NT2/D1 (cell line): ENCODE data around the gene CFAP20DC.

ENCODE experiments used
- SUZ12 ChIP-seq: IDR thresholded peaks from 2 replicates; pipeline ENCODE4 v1.6.1; 2011; ENCODE audit not compliant: insufficient read length, insufficient read depth; ENCODE audit errors: extremely low read depth
- YY1 ChIP-seq: IDR thresholded peaks from 2 replicates; pipeline ENCODE4 v1.6.1; 2011; ENCODE audit not compliant: insufficient read length, insufficient read depth
- ZNF274 ChIP-seq: IDR thresholded peaks from 2 replicates; pipeline ENCODE4 v1.6.1; 2011; ENCODE audit warnings: mild to moderate bottlenecking, low read depth, low read length

DNA sequence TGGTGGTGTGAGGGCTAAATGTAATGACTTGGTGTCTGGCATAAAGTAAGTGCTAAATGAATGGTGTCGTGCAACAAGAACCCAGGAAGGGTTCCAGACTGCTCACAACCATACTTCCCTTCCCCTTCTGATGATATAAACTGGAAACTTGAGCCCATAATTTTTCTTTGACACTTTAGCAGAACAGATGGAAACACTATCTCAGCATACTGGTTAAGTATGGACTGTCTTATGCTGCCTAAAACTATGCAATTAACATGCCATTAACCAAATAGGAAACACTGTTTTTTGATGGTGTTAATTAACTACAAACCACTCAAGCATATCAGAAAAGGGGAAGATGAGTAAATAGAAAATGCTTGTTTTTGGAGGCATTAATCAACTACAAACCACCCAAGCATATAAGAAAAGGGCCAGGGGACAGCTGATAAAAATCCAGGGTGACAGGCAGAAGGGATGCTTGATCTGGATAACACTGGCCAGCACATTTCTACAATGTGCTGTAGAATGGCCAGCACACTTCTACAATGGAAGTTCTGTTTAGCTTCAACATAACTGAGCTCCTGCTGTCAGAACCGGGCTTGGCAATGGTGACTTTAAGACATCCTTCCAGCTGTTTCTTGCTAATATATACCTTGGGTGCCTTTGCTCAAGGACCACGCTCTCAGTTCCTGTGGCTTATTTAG is 297.8 kb downstream of the CFAP20DC start:
- TF ChIP-seq ZNF274 (no peak), YY1 (no peak), SUZ12 (no peak)
